C4-2B (cell line): ENCODE results near the gene PNCK.

Experiments used
- CTCF ChIP-seq: fragments of 450-650 bp; conservative IDR thresholded peaks from 2 replicates; pipeline ENCODE4 v1.5.1; 2017; ENCODE audit warnings: mild to moderate bottlenecking
- ZFX ChIP-seq: fragments of 450-650 bp; IDR thresholded peaks from 2 replicates; pipeline ENCODE4 v1.6.1; 2017

- TF ChIP-seq CTCF (no peak), ZFX (no peak)
Observed at GRCh38 chrX:153714256-153714655, 40.6 kb upstream of the PNCK start.
